ENCODE data around the gene MS4A4A.
A peak's percentile ranks its signal among the peaks of the same experiment; 100 is the strongest.

Gene MS4A4A

GRCh38 chr11:60307507-60308195 is 27.2 kb downstream of the MS4A4A start:
- no peaks in the 10 kb centered on the region for H3K36me3 Mint-ChIP-seq (ENCODE audit: low read depth)
- no peaks in the 10 kb centered on the region for H3K27me3 Mint-ChIP-seq (ENCODE audit: low read depth, poor library complexity)
- no peaks in the 10 kb centered on the region for H3K9me3 Mint-ChIP-seq
- TF ChIP-seq, protein P1, sequence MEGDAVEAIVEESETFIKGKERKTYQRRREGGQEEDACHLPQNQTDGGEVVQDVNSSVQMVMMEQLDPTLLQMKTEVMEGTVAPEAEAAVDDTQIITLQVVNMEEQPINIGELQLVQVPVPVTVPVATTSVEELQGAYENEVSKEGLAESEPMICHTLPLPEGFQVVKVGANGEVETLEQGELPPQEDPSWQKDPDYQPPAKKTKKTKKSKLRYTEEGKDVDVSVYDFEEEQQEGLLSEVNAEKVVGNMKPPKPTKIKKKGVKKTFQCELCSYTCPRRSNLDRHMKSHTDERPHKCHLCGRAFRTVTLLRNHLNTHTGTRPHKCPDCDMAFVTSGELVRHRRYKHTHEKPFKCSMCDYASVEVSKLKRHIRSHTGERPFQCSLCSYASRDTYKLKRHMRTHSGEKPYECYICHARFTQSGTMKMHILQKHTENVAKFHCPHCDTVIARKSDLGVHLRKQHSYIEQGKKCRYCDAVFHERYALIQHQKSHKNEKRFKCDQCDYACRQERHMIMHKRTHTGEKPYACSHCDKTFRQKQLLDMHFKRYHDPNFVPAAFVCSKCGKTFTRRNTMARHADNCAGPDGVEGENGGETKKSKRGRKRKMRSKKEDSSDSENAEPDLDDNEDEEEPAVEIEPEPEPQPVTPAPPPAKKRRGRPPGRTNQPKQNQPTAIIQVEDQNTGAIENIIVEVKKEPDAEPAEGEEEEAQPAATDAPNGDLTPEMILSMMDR (IDR thresholded peaks at IDR 0.05) = no peak
- no peak overlapping the region for H3K4me3 Mint-ChIP-seq
- no peaks in the 10 kb centered on the region for H3K4me1 Mint-ChIP-seq
- no peak overlapping the region for H3K27ac Mint-ChIP-seq
- DNase-seq = no peak

GRCh38 chr11:60310407-60310998 is 30.0 kb downstream of the MS4A4A start:
- TF ChIP-seq, protein P1 (IDR thresholded peaks at IDR 0.05) = no peak
- H3K9me3 Mint-ChIP-seq = no peaks in the 10 kb centered on the region
- no peaks in the 10 kb centered on the region for H3K4me1 Mint-ChIP-seq
- H3K4me3 Mint-ChIP-seq = no peak overlapping the region
- H3K36me3 Mint-ChIP-seq (ENCODE audit: low read depth) = no peaks in the 10 kb centered on the region
- H3K27ac Mint-ChIP-seq = no peak overlapping the region
- no peak for DNase-seq
- H3K27me3 Mint-ChIP-seq (ENCODE audit: low read depth, poor library complexity) = no peaks in the 10 kb centered on the region

GRCh38 chr11:60314635-60315321 is 34.3 kb downstream of the MS4A4A start:
- Mint-ChIP-seq H3K27me3 (ENCODE audit: low read depth, poor library complexity) (no peaks in the 10 kb centered on the region), H3K36me3 (ENCODE audit: low read depth) (no peaks in the 10 kb centered on the region), H3K4me1 (no peaks in the 10 kb centered on the region), H3K9me3 (no peaks in the 10 kb centered on the region), H3K4me3 (no peak overlapping the region), H3K27ac (peak overlapping the region; percentile 5)
- TF ChIP-seq, protein P1 (IDR thresholded peaks at IDR 0.05) = no peak
- DNase-seq = no peak

GRCh38 chr11:60315871-60316270 is 35.4 kb downstream of the MS4A4A start:
- no peak overlapping the region for H3K4me3 Mint-ChIP-seq
- no peaks in the 10 kb centered on the region for H3K4me1 Mint-ChIP-seq

DNA sequence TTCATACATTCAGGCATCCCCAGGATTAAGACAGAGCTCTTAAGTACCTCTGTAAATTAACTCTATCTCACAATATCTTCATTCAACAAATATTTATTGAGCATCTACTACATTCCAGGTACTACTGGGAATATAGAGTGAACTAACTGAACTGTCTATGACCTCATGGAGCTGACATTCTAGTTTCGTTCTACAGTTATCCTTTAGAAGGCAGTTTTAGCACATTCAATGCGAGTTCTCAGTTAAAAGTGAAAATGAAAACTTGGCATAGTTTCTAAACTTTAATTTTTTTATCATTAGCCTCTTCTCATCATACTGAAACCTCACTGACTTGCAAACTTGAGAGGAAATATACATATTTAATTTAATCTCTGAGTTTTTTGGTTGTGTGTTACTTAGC is 35.9 kb downstream of the MS4A4A start:
- DNase-seq = no peak
- Mint-ChIP-seq H3K9me3 (peaks cover 10% of the 10 kb centered on the region), H3K27me3 (ENCODE audit: low read depth, poor library complexity) (no peaks in the 10 kb centered on the region), H3K4me3 (no peak overlapping the region), H3K36me3 (ENCODE audit: low read depth) (no peaks in the 10 kb centered on the region), H3K4me1 (no peaks in the 10 kb centered on the region), H3K27ac (no peak overlapping the region)
- TF ChIP-seq, protein P1 (IDR thresholded peaks at IDR 0.05) = no peak

More at GRCh38 chr11:60315871-60316270, 35.4 kb downstream of the MS4A4A start:
- DNase-seq = no peak
- Mint-ChIP-seq H3K27me3 (ENCODE audit: low read depth, poor library complexity) (no peaks in the 10 kb centered on the region), H3K9me3 (peaks cover 8% of the 10 kb centered on the region), H3K27ac (no peak overlapping the region), H3K36me3 (ENCODE audit: low read depth) (no peaks in the 10 kb centered on the region)
- TF ChIP-seq, protein P1 (IDR thresholded peaks at IDR 0.05) = no peak
